ENCODE data around the gene NAA80. TPM values are rescaled to one million over a fixed set of nuclear protein-coding genes. Genes with fewer than 3 reads are reported as not detected.
"Not testable (repeated sequence)": the region's sequence is repeated elsewhere in the genome, so short reads cannot be mapped to it uniquely, and the experiment has no call there.

The NAA80 gene
- total and polyA plus RNA-seq, 2 of the 8 experiments (the other 6 are each of a cell fraction or from before 2014, with no cell fraction given) = 11.3 to 16.7 TPM

DNA sequence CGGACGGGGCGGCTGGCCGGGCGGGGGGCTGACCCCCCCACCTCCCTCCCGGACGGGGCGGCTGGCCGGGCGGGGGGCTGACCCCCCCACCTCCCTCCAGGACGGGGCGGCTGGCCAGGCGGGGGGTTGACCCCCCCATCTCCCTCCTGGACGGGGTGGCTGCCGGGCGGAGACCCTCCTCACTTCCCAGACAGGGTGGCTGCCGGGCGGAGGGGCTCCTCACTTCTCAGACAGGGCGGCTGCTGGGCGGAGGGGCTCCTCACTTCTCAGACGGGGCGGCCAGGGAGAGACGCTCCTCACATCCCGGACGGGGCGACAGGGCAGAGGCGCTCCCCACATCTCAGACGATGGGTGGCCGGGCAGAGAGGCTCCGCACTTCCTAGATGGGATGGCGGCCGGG is 12.8 kb upstream of the NAA80 start:
- H2AK5ac ChIP-seq (ENCODE audit: low read depth, low read length); H3K27ac ChIP-seq (ENCODE audit: low read depth, low read length); H3K4me2 ChIP-seq (ENCODE audit: insufficient read depth in 1 of 2, low read depth in 2 of 2, low read length in 2 of 2); H3K56ac ChIP-seq (replicated peaks; ENCODE audit: insufficient read length, low read depth, low read length); H2AFZ ChIP-seq (ENCODE audit: low read length); H3K18ac ChIP-seq (ENCODE audit: extremely low read depth, low read length); H2BK20ac ChIP-seq (ENCODE audit: low read length); FAIRE-seq; H3K9ac ChIP-seq (replicated peaks in 1 of 4; ENCODE audit: extremely low read depth in 1 of 4, low read depth in 3 of 4, low read length in 3 of 4); POLR2A ChIA-PET (ENCODE audit: partially characterized antibody); DNase-seq (ENCODE audit: low read depth in 1 of 2, low spot score in 2 of 2); H3K23me2 ChIP-seq (ENCODE audit: low read depth, low read length); H2BK12ac ChIP-seq (ENCODE audit: low read depth, low read length); H4K91ac ChIP-seq (replicated peaks; ENCODE audit: insufficient read length, low read length); H2BK120ac ChIP-seq (replicated peaks; ENCODE audit: low read depth, low read length); H3K27me3 ChIP-seq (replicated peaks in 1 of 4; ENCODE audit: control insufficient read depth in 3 of 4, extremely low read depth in 1 of 4, insufficient read depth in 3 of 4, low read length in 3 of 4); H3K4ac ChIP-seq (replicated peaks; ENCODE audit: insufficient read length, low read depth, low read length); H3K79me2 ChIP-seq (ENCODE audit: control insufficient read depth in 1 of 2, insufficient read depth in 2 of 2, low read length in 2 of 2); H2BK5ac ChIP-seq (ENCODE audit: low read depth, low read length); H3K36me3 ChIP-seq (ENCODE audit: control insufficient read depth in 2 of 4, insufficient read depth in 4 of 4, low read length in 3 of 4); H4K5ac ChIP-seq (ENCODE audit: insufficient read length, low read depth, low read length); H3K23ac ChIP-seq (ENCODE audit: insufficient read length); CTCF ChIA-PET (ENCODE audit: partially characterized antibody); H3K14ac ChIP-seq (ENCODE audit: insufficient read length); H2BK15ac ChIP-seq (ENCODE audit: low read length); H4K8ac ChIP-seq (ENCODE audit: extremely low read depth, insufficient read depth, low read length); H3K4me3 ChIP-seq (ENCODE audit: extremely low read depth in 1 of 4, insufficient read depth in 2 of 4, low read depth in 3 of 4, low read length in 4 of 4); H3K4me1 ChIP-seq (replicated peaks in 1 of 4; ENCODE audit: control insufficient read depth in 3 of 4, insufficient read depth in 4 of 4, low read length in 3 of 4); H3K79me1 ChIP-seq (ENCODE audit: low read depth, low read length): not testable (repeated sequence)
- H4K20me1 ChIP-seq (replicated peaks in 1 of 2; ENCODE audit: control insufficient read depth in 1 of 2, insufficient read depth in 2 of 2, low read length in 2 of 2) = peaks cover 7 to 10% of the 10 kb centered on the region in 2 experiments
- 90% methylated on average over 6 of the region's 32 CpGs; no CpG with 5 or more reads in 1 of the 2 experiments for WGBS, 2 experiments (ENCODE audit: extremely low coverage in 1 of 2, insufficient coverage in 1 of 2, insufficient read length in 1 of 2, insufficient replicate concordance in 2 of 2, low coverage in 1 of 2, low lambda C conversion rate in 2 of 2, missing lambda C conversion rate in 1 of 2)
- H3K9me3 ChIP-seq (ENCODE audit: insufficient read depth in 2 of 2, low read depth in 1 of 2, low read length in 1 of 2) = peaks cover 9 to 25% of the 10 kb centered on the region in 2 experiments; a peak in 3 of 4 replicates

Data from H1 (cell line).